GM12891 (cell line): ENCODE results near the gene CBLB.

Experiments
- POLR2A ChIP-seq: IDR thresholded peaks from 2 replicates; pipeline ENCODE4 v1.6.1; 2011; ENCODE audit warnings: low read depth, low read length, control low read depth
- POLR2AphosphoS5 ChIP-seq: IDR thresholded peaks from 2 replicates; pipeline ENCODE4 v1.6.1; 2011; ENCODE audit warnings: low read depth, low read length, control low read depth
- SPI1 ChIP-seq: IDR thresholded peaks from 2 replicates; pipeline ENCODE4 v1.6.1; 2011; ENCODE audit warnings: low read depth, low read length, control low read depth
- TAF1 ChIP-seq: IDR thresholded peaks from 2 replicates; pipeline ENCODE4 v1.6.1; 2011; ENCODE audit warnings: low read depth, low read length, control low read depth

GRCh38 chr3:105835606-105836005, 33.2 kb downstream of the CBLB start:
- no peak for TF ChIP-seq POLR2A
- TF ChIP-seq TAF1 = no peak
- TF ChIP-seq SPI1 = no peak
- TF ChIP-seq POLR2AphosphoS5 = no peak
